ENCODE measurements around the gene MTRR.

MTRR gene

DNA sequence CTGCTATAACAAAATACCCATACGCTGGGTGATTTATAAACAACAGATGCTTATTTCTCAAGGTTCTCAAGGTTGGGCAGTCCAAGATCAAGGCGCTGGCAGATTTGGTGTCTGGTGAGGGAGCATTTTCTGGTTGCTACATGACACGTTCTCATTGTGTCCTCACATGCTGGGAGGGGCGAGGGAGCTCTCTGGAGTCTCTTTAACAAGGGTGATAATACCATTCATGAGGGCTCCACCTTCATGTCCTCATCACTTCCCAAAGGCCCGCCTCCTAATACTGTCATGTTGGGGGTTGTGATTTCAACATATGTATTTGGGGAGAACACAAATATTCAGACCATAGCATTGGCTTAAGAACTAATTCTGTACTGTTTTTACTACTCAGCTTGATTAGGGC lies 22.6 kb upstream of the MTRR start:
- Histone ChIP-seq H3K4me3 (ENCODE audit: low read depth in 1 of 2, low read length in 2 of 2) (no peak overlapping the region), H3K4me1 (ENCODE audit: control insufficient read depth in 1 of 2, insufficient read depth in 2 of 2, low read length in 2 of 2) (peaks cover 0 to 8% of the 10 kb centered on the region in 2 donors), H3K9me3 (ENCODE audit: control insufficient read depth in 1 of 2, low read length in 2 of 2) (no peaks in the 10 kb centered on the region), H3K36me3 (ENCODE audit: control insufficient read depth in 1 of 2, insufficient read depth in 2 of 2, low read length in 2 of 2) (no peaks in the 10 kb centered on the region), H3K27ac (ENCODE audit: low read length) (no peak overlapping the region), H3K27me3 (ENCODE audit: low read depth, low read length) (peaks cover 12% of the 10 kb centered on the region)

DNA sequence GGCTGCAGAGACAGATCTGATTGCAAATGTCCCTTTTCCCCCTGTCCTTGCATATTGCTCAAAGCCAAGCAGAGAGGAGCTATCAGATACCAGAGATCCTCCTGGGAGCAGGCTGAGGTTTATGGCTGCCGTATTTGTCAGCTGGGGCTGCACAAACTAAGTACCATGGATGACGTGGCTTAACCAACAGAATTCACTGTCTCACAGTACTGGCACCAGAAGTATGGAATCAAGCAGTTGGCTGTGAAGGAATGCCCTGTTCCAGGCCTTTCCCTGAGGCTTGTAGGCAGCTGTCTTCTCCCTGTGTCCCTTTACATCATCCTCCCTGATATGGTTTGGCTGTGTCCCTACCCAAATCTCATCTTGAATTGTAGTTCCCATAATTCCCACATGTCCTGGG lies 20.7 kb upstream of the MTRR start:
- no peak overlapping the region for H3K4me3 ChIP-seq (ENCODE audit: low read depth in 1 of 2, low read length in 2 of 2)
- peaks cover 0 to 8% of the 10 kb centered on the region in 2 donors for H3K4me1 ChIP-seq (ENCODE audit: control insufficient read depth in 1 of 2, insufficient read depth in 2 of 2, low read length in 2 of 2)
- no peaks in the 10 kb centered on the region for H3K36me3 ChIP-seq (ENCODE audit: control insufficient read depth in 1 of 2, insufficient read depth in 2 of 2, low read length in 2 of 2)
- no peaks in the 10 kb centered on the region for H3K9me3 ChIP-seq (ENCODE audit: control insufficient read depth in 1 of 2, low read length in 2 of 2)
- peaks cover 14% of the 10 kb centered on the region for H3K27me3 ChIP-seq (ENCODE audit: low read depth, low read length)
- no peak overlapping the region for H3K27ac ChIP-seq (ENCODE audit: low read length)

DNA sequence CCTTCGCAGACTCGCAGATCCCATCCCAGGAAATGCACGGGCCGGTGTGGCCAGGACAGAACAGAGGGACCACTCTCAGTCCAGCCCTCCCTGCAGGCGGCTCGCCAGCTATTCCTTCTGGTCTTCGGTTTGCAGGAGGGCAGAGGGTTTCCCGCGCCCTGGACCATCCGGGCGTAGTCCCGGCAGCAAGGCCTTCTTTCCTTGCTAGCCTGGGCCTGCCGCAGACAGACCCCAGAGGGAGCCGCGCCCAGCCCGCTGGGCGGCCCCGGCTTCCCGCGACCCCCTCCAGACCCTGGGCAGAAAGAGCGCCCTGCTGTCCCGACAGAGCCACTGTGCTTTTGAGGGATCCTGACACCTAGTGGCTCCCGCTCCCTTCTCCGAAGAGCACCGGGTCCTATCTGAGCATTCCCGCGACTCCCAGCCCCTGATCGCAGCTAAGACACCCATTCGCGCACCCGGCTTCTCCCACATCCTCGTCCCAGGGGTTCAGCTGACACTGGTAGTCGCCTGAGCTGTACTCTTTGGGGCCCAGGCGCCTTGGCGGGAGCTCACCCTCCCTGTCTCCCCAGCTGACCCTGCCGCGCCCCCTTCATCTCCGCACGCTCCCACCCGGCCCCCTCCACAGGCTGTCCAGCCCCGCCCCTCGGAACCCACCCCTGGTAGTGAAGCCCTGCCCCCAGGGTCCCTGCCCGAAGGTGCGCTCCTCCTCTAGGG lies 19.1 kb upstream of the MTRR start:
- Histone ChIP-seq H3K4me3 (ENCODE audit: low read depth in 1 of 2, low read length in 2 of 2) (peak overlapping the region; percentile 11 to 59), H3K4me1 (ENCODE audit: control insufficient read depth in 1 of 2, insufficient read depth in 2 of 2, low read length in 2 of 2) (peaks cover 0 to 8% of the 10 kb centered on the region in 2 donors), H3K9me3 (ENCODE audit: control insufficient read depth in 1 of 2, low read length in 2 of 2) (no peaks in the 10 kb centered on the region), H3K27me3 (ENCODE audit: low read depth, low read length) (peaks cover 14% of the 10 kb centered on the region), H3K27ac (ENCODE audit: low read length) (no peak overlapping the region), H3K36me3 (ENCODE audit: control insufficient read depth in 1 of 2, insufficient read depth in 2 of 2, low read length in 2 of 2) (no peaks in the 10 kb centered on the region)

DNA sequence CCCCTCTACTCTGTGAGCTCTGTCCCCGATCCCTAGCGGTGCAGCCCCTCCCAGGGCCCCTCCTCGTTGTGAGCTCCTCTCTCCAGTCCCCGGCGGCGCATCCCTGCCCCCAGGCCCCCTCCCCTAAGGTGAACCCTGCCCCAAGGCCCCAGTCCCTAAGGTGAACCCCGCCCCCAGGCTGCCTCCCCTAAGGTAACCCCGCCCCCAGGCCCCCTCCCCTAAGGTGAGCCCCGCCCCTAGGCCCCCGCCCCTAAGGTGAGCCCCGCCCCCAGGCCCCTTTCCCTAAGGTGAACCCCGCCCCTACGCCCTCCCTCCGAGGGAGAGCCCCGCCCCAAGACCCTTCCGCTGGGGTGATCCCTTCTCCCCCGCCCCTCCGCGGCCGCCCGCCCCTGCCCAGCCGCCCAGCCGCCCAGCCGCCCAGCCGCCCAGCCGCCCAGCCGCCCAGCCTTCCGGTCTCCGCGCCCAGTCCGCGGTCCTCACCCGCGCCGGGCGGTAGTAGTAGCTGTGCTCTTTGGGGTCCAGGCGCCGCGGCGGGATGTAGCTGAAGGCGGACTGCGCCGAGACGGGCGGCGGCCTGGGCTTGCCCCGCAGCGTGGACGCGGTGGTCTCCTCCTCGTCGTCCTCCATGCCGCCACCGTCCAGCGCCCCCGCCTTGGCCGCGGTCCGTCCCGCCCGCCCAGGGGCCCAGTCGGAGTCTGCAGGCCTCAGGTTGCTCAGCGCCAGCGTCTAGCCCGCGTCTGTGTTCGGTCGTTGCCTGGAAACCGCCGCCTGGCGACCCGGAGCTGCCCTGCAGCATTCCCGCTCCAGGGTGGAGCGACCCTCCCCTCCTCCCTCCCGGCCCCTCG lies 18.3 kb upstream of the MTRR start, which contains the start of gene CFAP90:
CFAP90 (minus strand) TSS at position 739 of the 845 bp plus-strand sequence; CDS start at position 627, 112 bp downstream.
- Histone ChIP-seq H3K36me3 (ENCODE audit: control insufficient read depth in 1 of 2, insufficient read depth in 2 of 2, low read length in 2 of 2) (no peaks in the 10 kb centered on the region), H3K4me1 (ENCODE audit: control insufficient read depth in 1 of 2, insufficient read depth in 2 of 2, low read length in 2 of 2) (peaks cover 0 to 8% of the 10 kb centered on the region in 2 donors), H3K27me3 (ENCODE audit: low read depth, low read length) (peaks cover 14% of the 10 kb centered on the region), H3K9me3 (ENCODE audit: control insufficient read depth in 1 of 2, low read length in 2 of 2) (no peaks in the 10 kb centered on the region), H3K4me3 (ENCODE audit: low read depth in 1 of 2, low read length in 2 of 2) (peak within 1 kb of the TSS; percentile 26 to 71), H3K27ac (ENCODE audit: low read length) (no peak within 1 kb of the TSS)

DNA sequence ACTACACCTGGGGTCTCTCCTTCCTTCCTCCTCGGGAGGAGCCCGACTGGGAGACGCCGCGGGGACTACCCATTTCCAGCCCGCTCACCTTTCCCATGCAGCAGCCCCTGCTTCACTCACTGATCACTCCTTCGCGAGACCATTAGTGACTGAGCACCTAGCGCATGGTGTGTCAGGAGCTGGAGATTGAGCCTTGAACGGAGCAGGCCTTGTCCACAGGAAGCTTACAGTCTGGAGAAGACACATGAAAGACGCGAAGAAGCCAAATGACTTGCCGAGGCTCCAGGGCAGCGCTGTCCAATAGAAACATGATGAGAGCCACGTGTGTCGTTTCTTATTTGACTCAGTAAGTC lies 17.7 kb upstream of the MTRR start:
- H3K4me3 ChIP-seq (ENCODE audit: low read depth in 1 of 2, low read length in 2 of 2): peak overlapping the region; percentile 26 to 71
- no peak overlapping the region for H3K27ac ChIP-seq (ENCODE audit: low read length)
- H3K27me3 ChIP-seq (ENCODE audit: low read depth, low read length): peaks cover 14% of the 10 kb centered on the region
- no peaks in the 10 kb centered on the region for H3K9me3 ChIP-seq (ENCODE audit: control insufficient read depth in 1 of 2, low read length in 2 of 2)
- H3K36me3 ChIP-seq (ENCODE audit: control insufficient read depth in 1 of 2, insufficient read depth in 2 of 2, low read length in 2 of 2): no peaks in the 10 kb centered on the region
- peaks cover 0 to 8% of the 10 kb centered on the region in 2 donors for H3K4me1 ChIP-seq (ENCODE audit: control insufficient read depth in 1 of 2, insufficient read depth in 2 of 2, low read length in 2 of 2)

DNA sequence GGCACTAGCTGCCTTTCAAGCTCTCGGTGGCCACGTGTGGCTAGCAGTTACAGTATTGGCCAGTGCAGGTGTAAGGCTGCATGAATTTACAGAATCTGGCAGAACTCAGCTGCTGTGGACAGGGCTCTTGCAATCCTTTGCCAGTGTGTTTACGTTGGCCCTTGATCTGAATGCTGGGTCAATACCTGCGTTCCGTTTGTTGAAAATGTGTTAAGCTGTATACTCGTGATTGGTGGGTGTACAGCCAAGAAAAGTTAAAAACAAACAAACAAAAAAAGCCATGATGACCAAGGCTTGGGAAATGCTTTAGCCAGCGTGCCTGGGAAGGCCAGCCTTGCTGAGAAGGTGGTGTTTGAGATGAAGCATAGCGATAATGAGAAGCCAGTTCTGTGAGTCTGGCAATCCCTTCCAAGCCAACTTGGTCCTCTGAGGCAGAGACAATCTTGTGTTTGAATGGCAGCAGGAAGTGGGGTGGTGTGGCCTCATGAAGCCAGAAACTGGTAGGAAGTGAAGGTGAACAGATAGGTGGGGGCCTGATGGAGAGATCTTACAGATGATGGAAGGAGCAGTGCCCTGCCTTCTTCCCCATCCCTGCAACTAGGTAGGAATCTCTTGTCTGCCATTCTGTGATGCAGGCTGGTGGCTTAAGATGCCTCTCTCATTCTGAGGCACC lies 17.2 kb upstream of the MTRR start:
- Histone ChIP-seq H3K4me3 (ENCODE audit: low read depth in 1 of 2, low read length in 2 of 2) (no peak overlapping the region), H3K9me3 (ENCODE audit: control insufficient read depth in 1 of 2, low read length in 2 of 2) (no peaks in the 10 kb centered on the region), H3K4me1 (ENCODE audit: control insufficient read depth in 1 of 2, insufficient read depth in 2 of 2, low read length in 2 of 2) (peaks cover 0 to 8% of the 10 kb centered on the region in 2 donors), H3K27ac (ENCODE audit: low read length) (no peak overlapping the region), H3K36me3 (ENCODE audit: control insufficient read depth in 1 of 2, insufficient read depth in 2 of 2, low read length in 2 of 2) (no peaks in the 10 kb centered on the region), H3K27me3 (ENCODE audit: low read depth, low read length) (peaks cover 14% of the 10 kb centered on the region)

DNA sequence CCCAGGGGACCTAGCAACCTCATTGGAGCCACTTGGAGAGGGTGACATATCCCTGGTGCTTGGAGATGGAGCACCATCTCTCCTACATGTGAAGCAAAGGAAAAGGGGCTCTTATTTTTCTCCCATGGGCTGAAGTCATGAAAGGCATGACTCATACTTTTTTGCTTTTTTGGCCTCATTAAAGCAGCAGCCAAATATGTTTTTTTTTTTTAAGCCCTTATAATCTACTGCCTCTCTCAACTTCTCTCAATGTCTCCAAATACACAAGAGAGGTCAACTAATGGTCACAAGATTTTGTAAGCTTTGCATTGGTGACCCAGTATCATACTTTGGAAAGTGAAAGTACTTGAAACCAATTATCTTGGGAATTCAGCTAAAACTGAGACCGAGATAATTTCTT lies 16.4 kb upstream of the MTRR start:
- H3K36me3 ChIP-seq (ENCODE audit: control insufficient read depth in 1 of 2, insufficient read depth in 2 of 2, low read length in 2 of 2): peaks cover 0 to under 1% of the 10 kb centered on the region in 2 donors
- H3K27ac ChIP-seq (ENCODE audit: low read length): no peak overlapping the region

DNA sequence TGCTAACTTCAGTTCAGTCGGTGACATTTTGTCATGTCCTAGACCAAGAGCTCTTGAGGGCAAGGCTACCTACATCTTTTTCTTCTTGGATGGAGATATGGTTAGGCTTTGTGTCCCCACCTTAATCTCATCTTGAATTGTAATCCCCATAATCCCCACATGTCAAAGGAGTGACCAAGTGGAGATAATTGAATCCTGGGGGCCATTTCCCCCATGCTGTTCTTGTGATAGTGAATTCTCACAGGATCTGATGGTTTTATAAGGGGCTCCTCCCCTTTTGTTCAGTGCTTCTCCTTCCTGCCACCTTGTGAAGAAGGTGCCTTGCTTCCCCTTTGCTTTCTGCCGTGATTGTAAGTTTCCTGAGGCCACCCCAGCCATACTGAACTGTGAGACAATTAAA lies 16.0 kb upstream of the MTRR start:
- Histone ChIP-seq H3K9me3 (ENCODE audit: control insufficient read depth in 1 of 2, low read length in 2 of 2) (no peaks in the 10 kb centered on the region), H3K27me3 (ENCODE audit: low read depth, low read length) (peaks cover 14% of the 10 kb centered on the region), H3K36me3 (ENCODE audit: control insufficient read depth in 1 of 2, insufficient read depth in 2 of 2, low read length in 2 of 2) (peaks cover 0 to 3% of the 10 kb centered on the region in 2 donors), H3K4me3 (ENCODE audit: low read depth in 1 of 2, low read length in 2 of 2) (no peak overlapping the region), H3K27ac (ENCODE audit: low read length) (no peak overlapping the region), H3K4me1 (ENCODE audit: control insufficient read depth in 1 of 2, insufficient read depth in 2 of 2, low read length in 2 of 2) (peaks cover 0 to 8% of the 10 kb centered on the region in 2 donors)

More for the DNA sequence above, 16.4 kb upstream of the MTRR start:
- no peak overlapping the region for H3K4me3 ChIP-seq (ENCODE audit: low read depth in 1 of 2, low read length in 2 of 2)
- peaks cover 0 to 8% of the 10 kb centered on the region in 2 donors for H3K4me1 ChIP-seq (ENCODE audit: control insufficient read depth in 1 of 2, insufficient read depth in 2 of 2, low read length in 2 of 2)
- H3K9me3 ChIP-seq (ENCODE audit: control insufficient read depth in 1 of 2, low read length in 2 of 2): no peaks in the 10 kb centered on the region
- H3K27me3 ChIP-seq (ENCODE audit: low read depth, low read length): peaks cover 14% of the 10 kb centered on the region

DNA sequence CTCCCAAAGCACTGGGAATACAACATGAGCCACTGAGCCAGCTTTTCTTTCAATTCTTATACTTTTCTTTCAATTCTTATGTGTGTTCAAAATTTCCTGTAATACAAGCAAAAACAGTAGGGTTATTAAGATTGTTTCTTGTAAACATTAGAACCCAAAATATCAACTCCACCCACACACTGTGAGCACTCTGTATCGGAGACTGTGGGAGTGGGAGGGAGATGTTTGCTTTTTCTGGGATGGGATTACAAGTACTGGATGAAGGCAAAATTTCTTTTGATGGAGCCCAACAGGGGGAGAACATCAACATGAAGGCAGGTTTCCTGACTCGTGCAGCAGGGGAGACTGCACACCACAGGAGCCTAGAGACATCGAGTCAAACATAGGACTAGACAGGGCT lies 13.3 kb upstream of the MTRR start:
- Histone ChIP-seq H3K4me1 (ENCODE audit: control insufficient read depth in 1 of 2, insufficient read depth in 2 of 2, low read length in 2 of 2) (no peaks in the 10 kb centered on the region), H3K27ac (ENCODE audit: low read length) (no peak overlapping the region), H3K4me3 (ENCODE audit: low read depth in 1 of 2, low read length in 2 of 2) (no peak overlapping the region), H3K9me3 (ENCODE audit: control insufficient read depth in 1 of 2, low read length in 2 of 2) (no peaks in the 10 kb centered on the region), H3K36me3 (ENCODE audit: control insufficient read depth in 1 of 2, insufficient read depth in 2 of 2, low read length in 2 of 2) (peaks cover 15 to 19% of the 10 kb centered on the region in 2 donors), H3K27me3 (ENCODE audit: low read depth, low read length) (peaks cover 4% of the 10 kb centered on the region)

DNA sequence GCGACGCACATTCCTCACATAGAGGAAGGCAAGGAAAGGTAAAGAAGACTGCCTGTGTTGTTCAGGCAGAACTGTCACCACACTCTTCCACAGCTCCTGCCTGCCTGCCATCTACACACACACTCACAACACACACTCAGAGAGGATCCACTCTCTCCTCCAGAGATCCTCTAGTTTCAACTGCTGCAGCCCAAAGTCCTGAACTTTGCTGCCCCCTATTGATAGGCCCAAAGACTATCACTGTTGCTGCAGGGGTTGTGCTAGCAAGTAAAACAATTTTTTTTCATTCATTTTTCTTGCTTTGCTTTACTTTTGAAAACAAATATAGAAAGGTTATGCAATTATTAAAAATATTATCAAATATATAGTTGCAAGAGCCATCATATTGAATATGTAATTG lies 12.1 kb upstream of the MTRR start:
- Histone ChIP-seq H3K4me3 (ENCODE audit: low read depth in 1 of 2, low read length in 2 of 2) (no peak overlapping the region), H3K27ac (ENCODE audit: low read length) (no peak overlapping the region), H3K36me3 (ENCODE audit: control insufficient read depth in 1 of 2, insufficient read depth in 2 of 2, low read length in 2 of 2) (peaks cover 18 to 27% of the 10 kb centered on the region in 2 donors), H3K9me3 (ENCODE audit: control insufficient read depth in 1 of 2, low read length in 2 of 2) (no peaks in the 10 kb centered on the region), H3K27me3 (ENCODE audit: low read depth, low read length) (no peaks in the 10 kb centered on the region), H3K4me1 (ENCODE audit: control insufficient read depth in 1 of 2, insufficient read depth in 2 of 2, low read length in 2 of 2) (no peaks in the 10 kb centered on the region)

DNA sequence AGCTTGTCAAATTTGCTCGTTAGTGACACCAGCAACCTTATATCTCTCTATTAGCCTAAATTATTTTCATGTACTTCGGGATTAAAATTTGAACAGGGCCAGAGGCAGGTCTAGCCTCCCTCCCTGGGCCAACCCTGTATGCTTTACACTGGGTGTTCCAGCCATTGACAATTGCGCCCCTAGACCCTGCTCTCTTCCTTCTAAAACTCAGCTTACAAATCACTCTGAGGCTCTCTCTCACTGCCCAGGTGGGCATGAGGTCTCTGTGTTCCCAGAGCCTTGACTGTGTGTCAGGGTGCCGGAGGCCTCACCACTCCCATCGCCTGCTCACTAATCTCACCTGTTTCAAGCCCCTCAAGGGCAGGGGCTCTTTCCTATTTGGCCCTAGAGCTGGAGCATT lies 11.6 kb upstream of the MTRR start:
- no peaks in the 10 kb centered on the region for H3K4me1 ChIP-seq (ENCODE audit: control insufficient read depth in 1 of 2, insufficient read depth in 2 of 2, low read length in 2 of 2)
- H3K4me3 ChIP-seq (ENCODE audit: low read depth in 1 of 2, low read length in 2 of 2): no peak overlapping the region
- no peak overlapping the region for H3K27ac ChIP-seq (ENCODE audit: low read length)
- H3K36me3 ChIP-seq (ENCODE audit: control insufficient read depth in 1 of 2, insufficient read depth in 2 of 2, low read length in 2 of 2): peaks cover 18 to 32% of the 10 kb centered on the region in 2 donors
- no peaks in the 10 kb centered on the region for H3K9me3 ChIP-seq (ENCODE audit: control insufficient read depth in 1 of 2, low read length in 2 of 2)
- no peaks in the 10 kb centered on the region for H3K27me3 ChIP-seq (ENCODE audit: low read depth, low read length)
